Right renal cortex interstitium (tissue), 3 donors: ENCODE data around the gene HAGHL. TPM values are rescaled to one million over a fixed set of nuclear protein-coding genes. Genes with fewer than 3 reads are reported as not detected.
"Not testable (repeated sequence)": the region's sequence is repeated elsewhere in the genome, so short reads cannot be mapped to it uniquely, and the experiment has no call there.

Source experiments
- DNase-seq, 3 donors: peaks; one replicate each; pipeline ENCODE4 v3.0.0-alpha.2; 2013; ENCODE audit warnings: low read depth in 3 of 3, low spot score in 2 of 3
- polyA plus RNA-seq, 3 donors: library from polyadenylated mRNA; unstranded; fragments of 120-200 nt; gene quantifications; one replicate each; pipeline ENCODE4 v1.2.1, GENCODE V29; 2013; ENCODE audit not compliant: insufficient read length in 3 of 3

The HAGHL gene
- polyA plus RNA-seq, 3 donors: 3.4 to 4.0 (median 3.8) TPM

GRCh38 chr16:687499-687898, 39.4 kb upstream of the HAGHL start:
- DNase-seq: no peak

GRCh38 chr16:689175-689897, 37.6 kb upstream of the HAGHL start:
- no peak for DNase-seq

GRCh38 chr16:691242-691641, 35.7 kb upstream of the HAGHL start:
- DNase-seq: not testable (repeated sequence)

GRCh38 chr16:692356-693108, 34.4 kb upstream of the HAGHL start:
- DNase-seq: no peak

GRCh38 chr16:693364-693763, 33.5 kb upstream of the HAGHL start:
- no peak for DNase-seq

- DNase-seq: no peak
Observed at GRCh38 chr16:693766-694165, 33.1 kb upstream of the HAGHL start.

GRCh38 chr16:694187-694862, 32.6 kb upstream of the HAGHL start:
- no peak for DNase-seq

GRCh38 chr16:694863-695354, 32.0 kb upstream of the HAGHL start:
- no peak for DNase-seq

- DNase-seq: no peak
Observed at GRCh38 chr16:695355-696089, 31.4 kb upstream of the HAGHL start.

- no peak for DNase-seq
Observed at GRCh38 chr16:698911-699671, 27.8 kb upstream of the HAGHL start.

GRCh38 chr16:700684-701584, 26.0 kb upstream of the HAGHL start:
- no peak for DNase-seq

GRCh38 chr16:702341-702740, 24.6 kb upstream of the HAGHL start:
- no peak for DNase-seq

- DNase-seq: no peak
Observed at GRCh38 chr16:703406-703805, 23.5 kb upstream of the HAGHL start.

GRCh38 chr16:704047-704446, 22.9 kb upstream of the HAGHL start:
- DNase-seq: no peak

GRCh38 chr16:704552-705380, 22.1 kb upstream of the HAGHL start:
- no peak for DNase-seq

GRCh38 chr16:705431-706188, 21.3 kb upstream of the HAGHL start, which contains the start of gene FBXL16:
TSS of gene FBXL16 (minus strand) at chr16:705801. CDS start at chr16:697405, 8,396 bp downstream.
- DNase-seq: no peak
